HEK293T (cell line): ENCODE results near the gene CCR3.

Source experiments
- CTCF ChIA-PET: fragments of 350-600 bp; formaldehyde crosslinking; extraction: SDS; loops from one replicate; lab custom pipeline; 2021; ENCODE audit warnings: antibody characterized with exemption, inconsistent platforms; lab: Yijun Ruan, JAX
- POLR2A ChIA-PET: fragments of 350-600 bp; formaldehyde crosslinking; extraction: SDS; loops from one replicate; lab custom pipeline; 2020; ENCODE audit warnings: antibody characterized with exemption, inconsistent platforms; lab: Yijun Ruan, JAX
- DNase-seq: peaks from one replicate; pipeline ENCODE4 v3.0.0; 2012; ENCODE audit warnings: mixed read lengths; ENCODE audit errors: extremely low spot score
- ARNT ChIP-seq: fragments of 450-650 bp; IDR thresholded peaks from 2 replicates; pipeline ENCODE4 v1.6.1; 2017; ENCODE audit warnings: mild to moderate bottlenecking
- BHLHE40 ChIP-seq: fragments of 450-650 bp; IDR thresholded peaks from 2 replicates; pipeline ENCODE4 v1.6.1; 2016; ENCODE audit warnings: mild to moderate bottlenecking, moderate library complexity, borderline replicate concordance
- CTBP1 ChIP-seq: fragments of 450-650 bp; IDR thresholded peaks from 2 replicates; pipeline ENCODE4 v1.6.1; 2016; ENCODE audit warnings: borderline replicate concordance
- ELF4 ChIP-seq: fragments of 450-650 bp; IDR thresholded peaks from 2 replicates; pipeline ENCODE4 v1.6.1; 2017; ENCODE audit warnings: antibody characterized with exemption
- FOXA1 ChIP-seq: fragments of 450-650 bp; IDR thresholded peaks from 2 replicates; pipeline ENCODE4 v1.6.1; 2016; ENCODE audit warnings: mild to moderate bottlenecking
- FOXK2 ChIP-seq: fragments of 450-650 bp; IDR thresholded peaks from 2 replicates; pipeline ENCODE4 v1.6.1; 2016; ENCODE audit warnings: mild to moderate bottlenecking
- FOXM1 ChIP-seq: fragments of 450-650 bp; IDR thresholded peaks from 2 replicates; pipeline ENCODE4 v1.6.1; 2017; ENCODE audit warnings: mild to moderate bottlenecking, borderline replicate concordance
- L3MBTL2 ChIP-seq: fragments of 450-650 bp; conservative IDR thresholded peaks from 2 replicates; pipeline ENCODE4 v1.6.1; 2016; ENCODE audit warnings: mild to moderate bottlenecking
- LEF1 ChIP-seq: fragments of 450-650 bp; IDR thresholded peaks from 2 replicates; pipeline ENCODE4 v1.6.1; 2017; ENCODE audit warnings: mild to moderate bottlenecking, borderline replicate concordance
- NFRKB ChIP-seq: fragments of 450-650 bp; IDR thresholded peaks from 2 replicates; pipeline ENCODE4 v1.6.1; 2016; ENCODE audit warnings: mild to moderate bottlenecking, moderate library complexity
- SP1 ChIP-seq: fragments of 450-650 bp; IDR thresholded peaks from 2 replicates; pipeline ENCODE4 v1.6.1; 2017
- SUZ12 ChIP-seq: fragments of 450-650 bp; IDR thresholded peaks from 2 replicates; pipeline ENCODE4 v1.6.1; 2016; ENCODE audit warnings: mild to moderate bottlenecking
- TARDBP ChIP-seq: fragments of 450-650 bp; IDR thresholded peaks from 2 replicates; pipeline ENCODE4 v1.6.1; 2016
- ZNF384 ChIP-seq: fragments of 450-650 bp; IDR thresholded peaks from 2 replicates; pipeline ENCODE4 v1.6.1; 2016
- TF ChIP-seq, protein P1 (sequence below): fragments of 450-650 bp; IDR thresholded peaks from 2 replicates; pipeline ENCODE4 v1.6.1; 2016

Gene CCR3

DNA sequence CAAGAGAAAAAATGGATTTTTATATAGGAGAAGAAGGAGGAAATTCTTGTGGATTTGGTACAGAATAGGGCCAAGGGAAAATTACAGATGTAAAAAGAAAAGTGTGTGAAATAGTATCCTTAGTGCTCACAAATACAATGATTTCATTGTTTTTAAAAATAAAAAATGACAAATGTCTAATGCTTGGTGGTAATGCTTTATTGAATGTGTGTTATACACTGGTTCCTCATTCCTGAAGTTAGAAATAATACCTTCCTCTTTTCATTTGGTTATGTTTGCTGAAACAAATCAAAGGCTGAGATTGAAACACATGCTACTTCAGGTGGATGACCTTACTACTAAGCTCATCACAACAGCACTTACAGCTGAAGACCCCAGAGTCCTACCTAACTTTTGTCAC, 73.9 kb downstream of the CCR3 start:
- DNase-seq: no peak
- ChIA-PET POLR2A (no interaction called here), CTCF (no interaction called here)
- TF ChIP-seq CTBP1 (no peak), L3MBTL2 (no peak), ZNF384 (no peak), BHLHE40 (no peak), NFRKB (no peak), FOXK2 (no peak), ELF4 (no peak), SP1 (no peak), TARDBP (no peak), LEF1 (no peak), SUZ12 (no peak), FOXA1 (no peak), FOXM1 (no peak), ARNT (no peak)
- TF ChIP-seq, protein P1, sequence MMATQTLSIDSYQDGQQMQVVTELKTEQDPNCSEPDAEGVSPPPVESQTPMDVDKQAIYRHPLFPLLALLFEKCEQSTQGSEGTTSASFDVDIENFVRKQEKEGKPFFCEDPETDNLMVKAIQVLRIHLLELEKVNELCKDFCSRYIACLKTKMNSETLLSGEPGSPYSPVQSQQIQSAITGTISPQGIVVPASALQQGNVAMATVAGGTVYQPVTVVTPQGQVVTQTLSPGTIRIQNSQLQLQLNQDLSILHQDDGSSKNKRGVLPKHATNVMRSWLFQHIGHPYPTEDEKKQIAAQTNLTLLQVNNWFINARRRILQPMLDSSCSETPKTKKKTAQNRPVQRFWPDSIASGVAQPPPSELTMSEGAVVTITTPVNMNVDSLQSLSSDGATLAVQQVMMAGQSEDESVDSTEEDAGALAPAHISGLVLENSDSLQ: no peak
